HepG2 (cell line): ENCODE results near the gene RHOBTB3. TPM values are rescaled to one million over a fixed set of nuclear protein-coding genes. Genes with fewer than 3 reads are reported as not detected.
A peak's percentile ranks its signal among the peaks of the same experiment; 100 is the strongest.

Experiments used
- CEBPG ChIP-seq: IDR thresholded peaks from 2 replicates; pipeline ENCODE4 v1.6.1; 2016
- ESRRA ChIP-seq: sonication (generic); formaldehyde crosslinking; IDR thresholded peaks from 2 replicates; pipeline ENCODE4 v1.5.1; 2020; ENCODE audit warnings: mild to moderate bottlenecking, low read depth, missing genetic modification reagents
- FOXO1 ChIP-seq: sonication (generic); formaldehyde crosslinking; IDR thresholded peaks from 2 replicates; pipeline ENCODE4 v1.4.0; 2020; ENCODE audit warnings: missing genetic modification reagents
- GABPB1 ChIP-seq: IDR thresholded peaks from 2 replicates; pipeline ENCODE4 v1.6.1; 2016; ENCODE audit warnings: mild to moderate bottlenecking, missing genetic modification reagents, moderate library complexity, missing compliant biosample characterization
- KDM5A ChIP-seq: fragments of 200-600 bp; sonication (generic); IDR thresholded peaks from 2 replicates; pipeline ENCODE4 v1.7.0; 2018; ENCODE audit warnings: antibody characterized with exemption, mild to moderate bottlenecking, low read length, borderline replicate concordance
- NFKB2 ChIP-seq: sonication (generic); formaldehyde crosslinking; IDR thresholded peaks from 2 replicates; pipeline ENCODE4 v1.4.0; 2020; ENCODE audit warnings: missing genetic modification reagents, borderline replicate concordance
- NFRKB ChIP-seq: fragments of 450-650 bp; IDR thresholded peaks from 2 replicates; pipeline ENCODE4 v1.6.1; 2017
- RERE ChIP-seq: IDR thresholded peaks from 2 replicates; pipeline ENCODE4 v1.6.1; 2016; ENCODE audit warnings: low read depth, missing genetic modification reagents, missing compliant biosample characterization
- ZBTB37 ChIP-seq: sonication (generic); formaldehyde crosslinking; IDR thresholded peaks from 2 replicates; pipeline ENCODE4 v1.4.0; 2020; ENCODE audit warnings: mild to moderate bottlenecking, missing genetic modification reagents
- ZFP91 ChIP-seq: sonication (generic); formaldehyde crosslinking; IDR thresholded peaks from 2 replicates; pipeline ENCODE4 v1.9.0; 2022; ENCODE audit warnings: missing genetic modification reagents, mild to moderate bottlenecking, borderline replicate concordance
- ZNF121 ChIP-seq: sonication (generic); formaldehyde crosslinking; IDR thresholded peaks from 2 replicates; pipeline ENCODE4 v1.5.0; 2020; ENCODE audit warnings: mild to moderate bottlenecking, missing genetic modification reagents
- ZNF160 ChIP-seq: sonication (generic); formaldehyde crosslinking; IDR thresholded peaks from 2 replicates; pipeline ENCODE4 v1.8.0; 2022; ENCODE audit warnings: mild to moderate bottlenecking, inconsistent platforms, missing genetic modification reagents
- ZNF609 ChIP-seq: sonication (generic); formaldehyde crosslinking; IDR thresholded peaks from 2 replicates; pipeline ENCODE4 v1.4.0; 2020; ENCODE audit warnings: mild to moderate bottlenecking, missing genetic modification reagents, borderline replicate concordance
- polyA plus RNA-seq, 8 experiments: library from polyadenylated mRNA; depleted of rRNA in 3 of 8; stranded (reverse) in 7 of 8; unstranded in 1 of 8; fragments of >200 nt; fragmentation: Illumina TruSeq in 4 of 8; extraction: Trizol in 4 of 8; gene quantifications; 2 replicates each; pipeline versions ENCODE4 v1.2.1 to v1.2.3, GENCODE V29; 2011 to 2016; ENCODE audit warnings: low read depth in 4 of 8, missing spikeins in 1 of 8, mixed read lengths in 1 of 8; ENCODE audit not compliant: insufficient read depth in 1 of 8
- total RNA-seq, 5 experiments: library from RNA; depleted of rRNA; stranded (reverse); fragments of >200 nt; fragmentation: Illumina TruSeq; extraction: Trizol; gene quantifications; 2 replicates each; pipeline ENCODE4 v1.2.3, GENCODE V29; 2016; ENCODE audit warnings: low read depth in 1 of 5

RHOBTB3 gene
- total and polyA plus RNA-seq, 2 of the 13 experiments (the other 11 are each of a cell fraction or from before 2014, with no cell fraction given): 31.6 to 35.4 TPM

- TF ChIP-seq ZBTB37 (CRISPR knock-in tag) (peak; percentile 98), NFRKB (no peak), GABPB1 (CRISPR knock-in tag) (no peak; the same call in 1 of the 2 replicates), ZNF121 (CRISPR knock-in tag) (no peak), RERE (CRISPR knock-in tag) (no peak), ZNF609 (CRISPR knock-in tag) (peak; percentile 45; the same call in 1 of the 2 replicates), ESRRA (CRISPR knock-in tag) (0 out of 2 replicates have a peak, but pooled peaks have one; percentile 9), CEBPG (CRISPR knock-in tag) (0 out of 2 replicates have a peak, but pooled peaks have one; percentile 3), ZFP91 (CRISPR knock-in tag) (no peak), ZNF160 (CRISPR knock-in tag) (no peak), NFKB2 (CRISPR knock-in tag) (no peak), FOXO1 (CRISPR knock-in tag) (no peak), KDM5A (no peak; the same call in 1 of the 2 replicates)
These were observed 92.8 kb downstream of the RHOBTB3 start (continued) for GRCh38 chr5:95823738-95824609.
